ENCODE results near the gene PIK3C2A. TPM values are rescaled to one million over a fixed set of nuclear protein-coding genes. Genes with fewer than 3 reads are reported as not detected.
A peak's percentile ranks its signal among the peaks of the same experiment; 100 is the strongest.
"Not testable (repeated sequence)": the region's sequence is repeated elsewhere in the genome, so short reads cannot be mapped to it uniquely, and the experiment has no call there.

The PIK3C2A gene
- total and polyA plus RNA-seq, 4 experiments from 2014 or later = 2.4 to 40.4 (median 19.5) TPM

GRCh38 chr11:17229481-17230152 lies 21.8 kb upstream of the PIK3C2A start:
- H3K27ac ChIP-seq (ENCODE audit: low read depth, low read length) = no peak overlapping the region
- H3K36me3 ChIP-seq (ENCODE audit: insufficient read depth, low read length) = no peaks in the 10 kb centered on the region
- peaks cover 0 to 2% (median 0%) of the 10 kb centered on the region in 8 donors for H3K9me3 Mint-ChIP-seq
- no peaks in the 10 kb centered on the region for H3K9me3 ChIP-seq (ENCODE audit: control insufficient read depth in 1 of 2, low read length in 2 of 2)
- DNase-seq = no peak
- intact Hi-C loops (cut with micrococcal nuclease) = loop anchor here (1.0 to 5.0 kb wide), 7 partner anchors 47 to 501 kb away; partner anchors contain the start of gene NUCB2
- H3K27ac Mint-ChIP-seq = peak overlapping the region in 2 of 7 donors; percentile 49 to 66
- no peaks in the 10 kb centered on the region for H3K36me3 Mint-ChIP-seq
- ChIA-PET CTCF (ENCODE audit: partially characterized antibody) (interaction anchor here (0.9 to 2.8 kb wide), 34 partner anchors 7 to 298 kb away, joined by 3 to 47 read pairs (median 4); partner anchors contain the start of genes KCNJ11, NCR3LG1, NUCB2 and PIK3C2A), POLR2A (ENCODE audit: partially characterized antibody) (interaction anchor here (0.7 to 1.3 kb wide), 2 partner anchors 46 to 125 kb away, joined by 3 to 6 read pairs; no protein-coding TSS in a partner anchor)
- H3K4me3 ChIP-seq (ENCODE audit: low read length in 2 of 2) = no peak overlapping the region
- H3K4me3 Mint-ChIP-seq = peak overlapping the region in 1 of 8 donors; percentile 72
- peaks cover 0 to 1% of the 10 kb centered on the region in 2 donors for H3K27me3 Mint-ChIP-seq
- no peaks in the 10 kb centered on the region for H3K27me3 ChIP-seq (ENCODE audit: insufficient read depth, low read length)
- peaks cover 17% of the 10 kb centered on the region for H3K4me1 ChIP-seq (ENCODE audit: insufficient read depth, low read length)
- peaks cover 9 to 19% (median 14%) of the 10 kb centered on the region in 4 donors for H3K4me1 Mint-ChIP-seq

- peaks cover 9 to 19% (median 14%) of the 10 kb centered on the region in 4 donors for H3K4me1 Mint-ChIP-seq
- H3K4me3 ChIP-seq (ENCODE audit: low read length in 2 of 2); POLR2A ChIA-PET (ENCODE audit: partially characterized antibody); H3K27ac ChIP-seq (ENCODE audit: low read depth, low read length); H3K4me3 Mint-ChIP-seq; H3K27me3 Mint-ChIP-seq; H3K36me3 ChIP-seq (ENCODE audit: insufficient read depth, low read length); H3K36me3 Mint-ChIP-seq; intact Hi-C loops (cut with micrococcal nuclease); H3K9me3 ChIP-seq (ENCODE audit: control insufficient read depth in 1 of 2, low read length in 2 of 2); H3K27me3 ChIP-seq (ENCODE audit: insufficient read depth, low read length); H3K27ac Mint-ChIP-seq; DNase-seq; H3K9me3 Mint-ChIP-seq: not testable (repeated sequence)
- CTCF ChIA-PET (ENCODE audit: partially characterized antibody) = interaction anchor here (0.7 to 2.8 kb wide), 5 partner anchors 13 to 300 kb away, joined by 3 to 22 read pairs (median 12); no protein-coding TSS in a partner anchor
- H3K4me1 ChIP-seq (ENCODE audit: insufficient read depth, low read length) = peaks cover 17% of the 10 kb centered on the region
Observed at GRCh38 chr11:17228186-17228925, 20.6 kb upstream of the PIK3C2A start.

DNA sequence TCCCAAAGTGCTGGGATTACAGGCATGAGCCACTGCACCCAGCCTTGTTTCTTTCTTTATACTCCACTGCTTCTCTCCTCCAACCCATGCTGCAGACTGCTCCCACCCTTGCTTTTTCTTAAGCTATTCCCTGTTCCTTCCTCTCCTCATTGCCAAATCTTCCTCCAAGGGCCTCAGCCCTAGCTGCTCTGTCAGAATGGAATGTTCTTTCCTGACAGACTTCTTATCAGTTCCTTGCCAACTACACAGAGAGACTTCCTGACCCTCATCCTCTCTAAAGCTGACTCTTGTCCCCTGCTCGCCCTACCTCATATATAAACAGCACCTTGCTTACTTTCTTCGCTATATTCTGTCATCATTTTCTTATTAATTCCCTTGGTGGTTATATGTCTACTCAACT lies 16.9 kb upstream of the PIK3C2A start:
- Mint-ChIP-seq H3K36me3 (no peaks in the 10 kb centered on the region), H3K9me3 (no peaks in the 10 kb centered on the region), H3K4me3 (no peak overlapping the region), H3K4me1 (no peaks in the 10 kb centered on the region), H3K27ac (peak overlapping the region in 2 of 7 donors; percentile 4 to 8), H3K27me3 (no peaks in the 10 kb centered on the region)
- DNase-seq = no peak
- Histone ChIP-seq H3K9me3 (ENCODE audit: control insufficient read depth in 1 of 2, low read length in 2 of 2) (no peaks in the 10 kb centered on the region), H3K36me3 (ENCODE audit: insufficient read depth, low read length) (no peaks in the 10 kb centered on the region), H3K27ac (ENCODE audit: low read depth, low read length) (no peak overlapping the region), H3K4me1 (ENCODE audit: insufficient read depth, low read length) (no peaks in the 10 kb centered on the region), H3K4me3 (ENCODE audit: low read length in 2 of 2) (no peak overlapping the region), H3K27me3 (ENCODE audit: insufficient read depth, low read length) (no peaks in the 10 kb centered on the region)
- intact Hi-C loops (cut with micrococcal nuclease) = no loop called here
- ChIA-PET POLR2A (ENCODE audit: partially characterized antibody) (no interaction called here), CTCF (ENCODE audit: partially characterized antibody) (no interaction called here)

- Mint-ChIP-seq H3K4me1 (no peaks in the 10 kb centered on the region), H3K9me3 (no peaks in the 10 kb centered on the region), H3K27me3 (peaks cover 0 to 3% of the 10 kb centered on the region in 2 donors), H3K36me3 (no peaks in the 10 kb centered on the region), H3K27ac (peak overlapping the region in 1 of 7 donors; percentile 50), H3K4me3 (no peak overlapping the region)
- DNase-seq = no peak
- Histone ChIP-seq H3K4me3 (ENCODE audit: low read length in 2 of 2) (no peak overlapping the region), H3K9me3 (ENCODE audit: control insufficient read depth in 1 of 2, low read length in 2 of 2) (no peaks in the 10 kb centered on the region), H3K4me1 (ENCODE audit: insufficient read depth, low read length) (no peaks in the 10 kb centered on the region), H3K36me3 (ENCODE audit: insufficient read depth, low read length) (no peaks in the 10 kb centered on the region), H3K27me3 (ENCODE audit: insufficient read depth, low read length) (no peaks in the 10 kb centered on the region), H3K27ac (ENCODE audit: low read depth, low read length) (no peak overlapping the region)
- POLR2A ChIA-PET (ENCODE audit: partially characterized antibody) = interaction anchor here (0.9 kb wide), 1 partner anchor 54 kb away, joined by 3 read pairs; the partner anchor contains the start of gene NUCB2
- intact Hi-C loops (cut with micrococcal nuclease) = no loop called here
- CTCF ChIA-PET (ENCODE audit: partially characterized antibody) = interaction anchor here (0.6 to 1.6 kb wide), 6 partner anchors 8 to 306 kb away, joined by 3 to 5 read pairs (median 4); partner anchors contain the start of gene KCNJ11
Observed at GRCh38 chr11:17221968-17222367, 14.2 kb upstream of the PIK3C2A start.

DNA sequence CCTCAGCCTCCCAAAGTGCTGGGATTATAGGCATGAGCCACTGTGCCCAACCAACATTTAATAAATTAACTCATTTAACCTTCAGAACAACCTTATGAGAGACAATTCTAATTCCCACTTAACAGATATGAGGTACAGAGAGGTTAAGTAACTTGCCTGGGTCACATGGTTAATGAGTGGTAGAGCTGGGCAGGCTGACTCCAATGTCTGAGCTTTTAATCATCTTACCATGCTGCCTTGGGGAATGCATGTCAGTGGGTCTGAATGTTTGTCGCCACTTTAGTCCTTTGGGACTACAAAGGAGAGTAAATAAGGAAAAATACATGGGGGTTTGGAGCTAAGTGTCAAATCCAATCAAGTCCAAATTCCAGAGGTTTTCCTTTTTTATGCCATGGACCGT lies 11.2 kb upstream of the PIK3C2A start:
- ChIA-PET POLR2A (ENCODE audit: partially characterized antibody) (no interaction called here), CTCF (ENCODE audit: partially characterized antibody) (interaction anchor here (2.1 kb wide), 1 partner anchor 11 kb away, joined by 10 read pairs; no protein-coding TSS in a partner anchor)
- peaks cover 0 to 11% (median 3%) of the 10 kb centered on the region in 8 donors for H3K9me3 Mint-ChIP-seq
- no peaks in the 10 kb centered on the region for H3K4me1 Mint-ChIP-seq
- peaks cover 3 to 5% of the 10 kb centered on the region in 2 donors for H3K27me3 Mint-ChIP-seq
- peaks cover 0 to 5% of the 10 kb centered on the region in 2 donors for H3K36me3 Mint-ChIP-seq
- H3K27me3 ChIP-seq (ENCODE audit: insufficient read depth, low read length) = no peaks in the 10 kb centered on the region
- H3K4me3 ChIP-seq (ENCODE audit: low read length in 2 of 2) = no peak overlapping the region
- intact Hi-C loops (cut with micrococcal nuclease) = no loop called here
- DNase-seq = no peak
- no peaks in the 10 kb centered on the region for H3K36me3 ChIP-seq (ENCODE audit: insufficient read depth, low read length)
- no peaks in the 10 kb centered on the region for H3K4me1 ChIP-seq (ENCODE audit: insufficient read depth, low read length)
- no peak overlapping the region for H3K27ac ChIP-seq (ENCODE audit: low read depth, low read length)
- H3K27ac Mint-ChIP-seq = no peak overlapping the region
- no peak overlapping the region for H3K4me3 Mint-ChIP-seq
- no peaks in the 10 kb centered on the region for H3K9me3 ChIP-seq (ENCODE audit: control insufficient read depth in 1 of 2, low read length in 2 of 2)

- Mint-ChIP-seq H3K27ac (no peak overlapping the region), H3K9me3 (peaks cover 0 to 14% (median 3%) of the 10 kb centered on the region in 8 donors), H3K27me3 (peaks cover 3 to 5% of the 10 kb centered on the region in 2 donors), H3K4me3 (no peak overlapping the region), H3K36me3 (peaks cover 0 to 5% of the 10 kb centered on the region in 2 donors), H3K4me1 (no peaks in the 10 kb centered on the region)
- CTCF ChIA-PET (ENCODE audit: partially characterized antibody) = interaction anchor here (2.1 kb wide), 1 partner anchor 12 kb away, joined by 10 read pairs; no protein-coding TSS in a partner anchor
- Histone ChIP-seq H3K4me3 (ENCODE audit: low read length in 2 of 2) (no peak overlapping the region), H3K27ac (ENCODE audit: low read depth, low read length) (no peak overlapping the region), H3K36me3 (ENCODE audit: insufficient read depth, low read length) (no peaks in the 10 kb centered on the region), H3K9me3 (ENCODE audit: control insufficient read depth in 1 of 2, low read length in 2 of 2) (no peaks in the 10 kb centered on the region), H3K27me3 (ENCODE audit: insufficient read depth, low read length) (no peaks in the 10 kb centered on the region), H3K4me1 (ENCODE audit: insufficient read depth, low read length) (no peaks in the 10 kb centered on the region)
- intact Hi-C loops (cut with micrococcal nuclease) = no loop called here
- no peak for DNase-seq
- POLR2A ChIA-PET (ENCODE audit: partially characterized antibody) = no interaction called here
Observed at GRCh38 chr11:17218403-17218802, 10.6 kb upstream of the PIK3C2A start.

- H3K4me1 Mint-ChIP-seq = no peaks in the 10 kb centered on the region
- H3K36me3 Mint-ChIP-seq = peaks cover 0 to 5% of the 10 kb centered on the region in 2 donors
- no peaks in the 10 kb centered on the region for H3K36me3 ChIP-seq (ENCODE audit: insufficient read depth, low read length)
- ChIA-PET CTCF (ENCODE audit: partially characterized antibody) (no interaction called here), POLR2A (ENCODE audit: partially characterized antibody) (no interaction called here)
- intact Hi-C loops (cut with micrococcal nuclease) = no loop called here
- H3K4me1 ChIP-seq (ENCODE audit: insufficient read depth, low read length) = no peaks in the 10 kb centered on the region
- DNase-seq = no peak
- no peak overlapping the region for H3K27ac Mint-ChIP-seq
- H3K9me3 Mint-ChIP-seq = peaks cover 0 to 14% (median 4%) of the 10 kb centered on the region in 8 donors
- H3K27me3 ChIP-seq (ENCODE audit: insufficient read depth, low read length) = no peaks in the 10 kb centered on the region
- no peak overlapping the region for H3K27ac ChIP-seq (ENCODE audit: low read depth, low read length)
- no peaks in the 10 kb centered on the region for H3K9me3 ChIP-seq (ENCODE audit: control insufficient read depth in 1 of 2, low read length in 2 of 2)
- no peak overlapping the region for H3K4me3 ChIP-seq (ENCODE audit: low read length in 2 of 2)
- peaks cover 3 to 5% of the 10 kb centered on the region in 2 donors for H3K27me3 Mint-ChIP-seq
- no peak overlapping the region for H3K4me3 Mint-ChIP-seq
Observed at GRCh38 chr11:17217401-17217800, 9.6 kb upstream of the PIK3C2A start.

Measured in CD4-positive, alpha-beta memory T cell (primary cell).